GM12878 (cell line): ENCODE measurements around the gene LRRC8D. TPM values are rescaled to one million over a fixed set of nuclear protein-coding genes. Genes with fewer than 3 reads are reported as not detected.

Source experiments
- ATAC-seq: fragments of 200-7000 bp; cut with Tn5 transposase; 3 replicates; pipeline ENCODE4 v1.9.1; 2020; ENCODE audit warnings: mild to moderate bottlenecking, moderate library complexity
- BruUV-seq: library from RNA; stranded (reverse); fragments of 400-500 nt; replicated peaks from 2 replicates; lab custom pipeline; 2021; lab: Mats Ljungman, UMichigan
- CTCF ChIA-PET: fragments of 300-600 bp; sonication (Branson Sonifier 250); formaldehyde crosslinking; extraction: SDS; loops from one replicate; lab custom pipeline; 2021; ENCODE audit warnings: inconsistent platforms; lab: Yijun Ruan, JAX
- POLR2A ChIA-PET: fragments of 350-600 bp; formaldehyde crosslinking; extraction: SDS; loops from one replicate; lab custom pipeline; 2021; ENCODE audit warnings: inconsistent platforms; lab: Charles Lee
- RAD21 ChIA-PET: fragments of 300-600 bp; sonication (Branson Sonifier 250); formaldehyde crosslinking; loops from one replicate; lab custom pipeline; 2023; ENCODE audit warnings: antibody characterized with exemption; ENCODE audit not compliant: unreplicated experiment; lab: Charles Lee
- SMC1A ChIA-PET: fragments of 300-600 bp; sonication (Branson Sonifier 250); formaldehyde crosslinking; loops from one replicate; lab custom pipeline; 2023; ENCODE audit not compliant: unreplicated experiment, uncharacterized antibody; lab: Charles Lee
- DNase-seq: peaks from one replicate; pipeline ENCODE4 v3.0.0-alpha.2; 2011; ENCODE audit warnings: low read depth, low spot score
- FAIRE-seq: peaks from 3 replicates; lab custom pipeline; 2011; peaks lifted over from hg19 to GRCh38; lab: Jason Lieb, UNC
- H2AFZ ChIP-seq: 2 replicates; pipeline ENCODE4 v1.6.0; 2011; ENCODE audit warnings: low read depth, low read length, control low read depth; ENCODE audit not compliant: control insufficient read depth
- H3K27ac ChIP-seq: 2 replicates; pipeline ENCODE4 v1.5.1; 2011; ENCODE audit warnings: control low read depth; ENCODE audit not compliant: control insufficient read depth, insufficient read depth
- H3K27me3 ChIP-seq, 2 experiments: replicated peaks in 1 of 2; 2 replicates each; pipeline versions ENCODE4 v1.6.0 to v1.6.1; 2011; ENCODE audit warnings: low read length in 1 of 2; ENCODE audit not compliant: control insufficient read depth in 2 of 2, insufficient read depth in 2 of 2
- H3K36me3 ChIP-seq, 2 experiments: 2 replicates each; pipeline ENCODE4 v1.5.1; 2011; ENCODE audit warnings: low read length in 1 of 2; ENCODE audit not compliant: control insufficient read depth in 2 of 2, insufficient read depth in 2 of 2
- H3K4me1 ChIP-seq: 2 replicates; pipeline ENCODE4 v1.6.1; 2011; ENCODE audit warnings: mild to moderate bottlenecking, low read length, moderate library complexity, mixed read lengths; ENCODE audit not compliant: control insufficient read depth, insufficient read depth
- H3K4me2 ChIP-seq: 2 replicates; pipeline ENCODE4 v1.6.0; 2011; ENCODE audit warnings: control low read depth; ENCODE audit not compliant: control insufficient read depth, insufficient read depth
- H3K4me3 ChIP-seq: fragments of 200-600 bp; sonication (generic); 2 replicates; pipeline ENCODE4 v1.5.1; 2016
- H3K79me2 ChIP-seq: 2 replicates; pipeline ENCODE4 v1.6.0; 2011; ENCODE audit warnings: low read length; ENCODE audit not compliant: control insufficient read depth, insufficient read depth
- H3K9ac ChIP-seq: 2 replicates; pipeline ENCODE4 v1.8.0; 2011; ENCODE audit warnings: low read length, control low read depth, mixed read lengths; ENCODE audit not compliant: control insufficient read depth, insufficient read depth
- H3K9me3 ChIP-seq: replicated peaks from 3 replicates; pipeline ENCODE4 v1.5.1; 2011; ENCODE audit warnings: mild to moderate bottlenecking, low read length; ENCODE audit not compliant: control insufficient read depth, insufficient read depth
- H4K20me1 ChIP-seq: 2 replicates; pipeline ENCODE4 v1.6.0; 2011; ENCODE audit not compliant: control insufficient read depth, insufficient read depth
- BCL3 ChIP-seq: IDR thresholded peaks from 2 replicates; pipeline ENCODE4 v1.6.1; 2011; ENCODE audit warnings: borderline replicate concordance, low read depth, mild to moderate bottlenecking, moderate library complexity, low read length; ENCODE audit not compliant: insufficient read depth, poor library complexity, severe bottlenecking
- CREB1 ChIP-seq: IDR thresholded peaks from 2 replicates; pipeline ENCODE4 v1.6.1; 2012; ENCODE audit warnings: low read depth, mild to moderate bottlenecking, inconsistent platforms
- WGBS: methylation state at CpG from one replicate; pipeline ENCODE4 v1.1.6; 2016; ENCODE audit warnings: low lambda C conversion rate; ENCODE audit not compliant: insufficient replicate concordance, insufficient coverage; ENCODE audit errors: missing lambda C conversion rate; 5-methylcytosine and 5-hydroxymethylcytosine counted together
- in situ Hi-C: fragments of 300-500 bp; cut with MboI; formaldehyde crosslinking; loops from 9 replicates; pipeline ENCODE4 v1.14.3; 2018; ENCODE audit warnings: mixed read lengths
- intact Hi-C: fragments of 100-400 bp; cut with micrococcal nuclease; formaldehyde crosslinking; loops from one replicate; pipeline ENCODE4 v1.14.2; 2022; ENCODE audit not compliant: unreplicated experiment
- polyA plus RNA-seq, 11 experiments: library from polyadenylated mRNA; depleted of rRNA in 4 of 11; unstranded in 6 of 11; stranded (reverse) in 5 of 11; fragments of >200 nt; fragmentation: Nextera tagmentation in 4 of 11; fragmentation: Illumina TruSeq in 1 of 11; extraction: Ambion mirVana in 4 of 11; extraction: Trizol in 1 of 11; gene quantifications; 1 replicate in 1 of 11; 2 replicates in 10 of 11; pipeline versions ENCODE4 v1.2.1 to v1.2.3, GENCODE V29; 2011 to 2016; ENCODE audit warnings: inconsistent platforms in 2 of 11, missing spikeins in 2 of 11, low read depth in 1 of 11
- total RNA-seq, 4 experiments: library from RNA; depleted of rRNA in 3 of 4; stranded (reverse); fragments of >200 nt in 3 of 4; fragmentation: Illumina TruSeq in 1 of 4; extraction: Trizol in 1 of 4; gene quantifications; 2 replicates each; pipeline versions ENCODE4 v1.2.1 to v1.2.3, GENCODE V29; 2013 to 2021

LRRC8D gene
- total and polyA plus RNA-seq, 10 of the 15 experiments (the other 5 are each of a cell fraction or from before 2014, with no cell fraction given), result 5.6 to 44.1 (median 26.8) TPM

- H3K4me2 ChIP-seq, result no peak overlapping the region
These were observed 97.4 kb downstream of the LRRC8D start for GRCh38 chr1:89918127-89918793.

More at GRCh38 chr1:89918127-89918793, 97.4 kb downstream of the LRRC8D start:
- intact Hi-C loops (no loop called here), in situ Hi-C loops (no loop called here)
- H4K20me1 ChIP-seq, result no peaks in the 10 kb centered on the region
- 0 out of 2 replicates have a peak, but pooled peaks cover 3% of the 10 kb centered on the region for H3K79me2 ChIP-seq
- H3K9ac ChIP-seq, result no peak overlapping the region
- no peak overlapping the region for H2AFZ ChIP-seq
- no peaks in the 10 kb centered on the region for H3K4me1 ChIP-seq
- SMC1A ChIA-PET, result interaction anchor here (1.2 to 2.3 kb wide), 4 partner anchors 9 to 81 kb away, joined by 4 to 5 read pairs (median 4); no protein-coding TSS in a partner anchor
- no peak overlapping the region for H3K4me3 ChIP-seq
- RAD21 ChIA-PET, result interaction anchor here (0.5 kb wide), 1 partner anchor 61 kb away, joined by 5 read pairs; no protein-coding TSS in a partner anchor
- FAIRE-seq (no peak), ATAC-seq (no peak), DNase-seq (no peak)
- H3K36me3 ChIP-seq, result no peaks in the 10 kb centered on the region
- TF ChIP-seq CREB1, result no peak
- TF ChIP-seq BCL3, result peak; percentile 71
- CTCF ChIA-PET, result interaction anchor here (0.5 to 1.3 kb wide), 4 partner anchors 12 to 1656 kb away, joined by 3 to 4 read pairs (median 3); no protein-coding TSS in a partner anchor
- H3K27ac ChIP-seq, result no peak overlapping the region
- no TSS peak for BruUV-seq
- 94% methylated on average over 2 of the region's 2 CpGs for WGBS
- POLR2A ChIA-PET, result interaction anchor here (1.0 kb wide), 1 partner anchor 9 kb away, joined by 3 read pairs; no protein-coding TSS in a partner anchor
- H3K27me3 ChIP-seq, result no peaks in the 10 kb centered on the region
- H3K9me3 ChIP-seq, result no peaks in the 10 kb centered on the region; the same call in 1 of the 3 replicates
